ENCODE measurements around the gene AHCYL2. TPM values are rescaled to one million over a fixed set of nuclear protein-coding genes. Genes with fewer than 3 reads are reported as not detected.
"Not testable (repeated sequence)": the region's sequence is repeated elsewhere in the genome, so short reads cannot be mapped to it uniquely, and the experiment has no call there.

The AHCYL2 gene
- total and polyA plus RNA-seq, 2 of the 8 experiments (the other 6 are each of a cell fraction or from before 2014, with no cell fraction given) = 20.7 to 25.4 TPM

- H3K4ac ChIP-seq (replicated peaks; ENCODE audit: insufficient read length, low read depth, low read length); H2BK20ac ChIP-seq (ENCODE audit: low read length); H3K4me2 ChIP-seq (ENCODE audit: insufficient read depth in 1 of 2, low read depth in 2 of 2, low read length in 2 of 2); H3K27me3 ChIP-seq (replicated peaks in 1 of 4; ENCODE audit: control insufficient read depth in 3 of 4, extremely low read depth in 1 of 4, insufficient read depth in 3 of 4, low read length in 3 of 4); H3K14ac ChIP-seq (ENCODE audit: insufficient read length); H3K79me1 ChIP-seq (ENCODE audit: low read depth, low read length); H2BK120ac ChIP-seq (replicated peaks; ENCODE audit: low read depth, low read length); H3K4me1 ChIP-seq (replicated peaks in 1 of 4; ENCODE audit: control insufficient read depth in 3 of 4, insufficient read depth in 4 of 4, low read length in 3 of 4); H4K8ac ChIP-seq (ENCODE audit: extremely low read depth, insufficient read depth, low read length); H3K23me2 ChIP-seq (ENCODE audit: low read depth, low read length); H2AK5ac ChIP-seq (ENCODE audit: low read depth, low read length); H3K9me3 ChIP-seq (ENCODE audit: insufficient read depth in 2 of 2, low read depth in 1 of 2, low read length in 1 of 2); H3K23ac ChIP-seq (ENCODE audit: insufficient read length); H2BK15ac ChIP-seq (ENCODE audit: low read length); H3K18ac ChIP-seq (ENCODE audit: extremely low read depth, low read length); DNase-seq (ENCODE audit: low read depth in 1 of 2, low spot score in 2 of 2); H2BK12ac ChIP-seq (ENCODE audit: low read depth, low read length); H3K4me3 ChIP-seq (ENCODE audit: extremely low read depth in 1 of 4, insufficient read depth in 2 of 4, low read depth in 3 of 4, low read length in 4 of 4); H4K5ac ChIP-seq (ENCODE audit: insufficient read length, low read depth, low read length); H3K36me3 ChIP-seq (ENCODE audit: control insufficient read depth in 2 of 4, insufficient read depth in 4 of 4, low read length in 3 of 4); FAIRE-seq; H2BK5ac ChIP-seq (ENCODE audit: low read depth, low read length); H3K9ac ChIP-seq (replicated peaks in 1 of 4; ENCODE audit: extremely low read depth in 1 of 4, low read depth in 3 of 4, low read length in 3 of 4); POLR2A ChIA-PET (ENCODE audit: partially characterized antibody); H3K56ac ChIP-seq (replicated peaks; ENCODE audit: insufficient read length, low read depth, low read length); H3K27ac ChIP-seq (ENCODE audit: low read depth, low read length); H2AFZ ChIP-seq (ENCODE audit: low read length); H4K91ac ChIP-seq (replicated peaks; ENCODE audit: insufficient read length, low read length); H4K20me1 ChIP-seq (replicated peaks in 1 of 2; ENCODE audit: control insufficient read depth in 1 of 2, insufficient read depth in 2 of 2, low read length in 2 of 2): not testable (repeated sequence)
- WGBS, 2 experiments (ENCODE audit: extremely low coverage in 1 of 2, insufficient coverage in 1 of 2, insufficient read length in 1 of 2, insufficient replicate concordance in 2 of 2, low coverage in 1 of 2, low lambda C conversion rate in 2 of 2, missing lambda C conversion rate in 1 of 2) = 96% methylated on average over 5 of the region's 5 CpGs; no CpG with 5 or more reads in 1 of the 2 experiments
- CTCF ChIA-PET (ENCODE audit: partially characterized antibody) = interaction anchor here (0.7 to 1.3 kb wide), 3 partner anchors 11 to 34 kb away, joined by 3 to 4 read pairs (median 3); no protein-coding TSS in a partner anchor
- H3K79me2 ChIP-seq (ENCODE audit: control insufficient read depth in 1 of 2, insufficient read depth in 2 of 2, low read length in 2 of 2) = peaks cover 0 to 56% of the 10 kb centered on the region in 2 experiments; a peak in 2 of 4 replicates
Measured at GRCh38 chr7:129252603-129253002, 27.8 kb downstream of the AHCYL2 start.
